Heart right ventricle (tissue), 16 donors: ENCODE measurements around the gene LHPP. TPM values are rescaled to one million over a fixed set of nuclear protein-coding genes. Genes with fewer than 3 reads are reported as not detected.
"Not testable (repeated sequence)": the region's sequence is repeated elsewhere in the genome, so short reads cannot be mapped to it uniquely, and the experiment has no call there.

Experiments used
- ATAC-seq, 8 donors: fragments of 200-7000 bp; cut with Tn5 transposase; one replicate each; pipeline ENCODE4 v1.9.1; 2020; ENCODE audit warnings: mild to moderate bottlenecking in 8 of 8, moderate library complexity in 8 of 8, moderate number of reproducible peaks in 1 of 8
- DNase-seq, 2 donors: peaks; one replicate each; pipeline ENCODE4 v3.0.0-alpha.2; 2020
- H3K27ac ChIP-seq, 10 donors: fragments of 200-600 bp; sonication (generic) in 2 of 10; one replicate each; pipeline versions ENCODE4 v1.5.0 to v1.8.0; 2020 to 2022; ENCODE audit warnings: mild to moderate bottlenecking in 3 of 10
- H3K27me3 ChIP-seq, 7 donors: fragments of 200-600 bp; one replicate each; pipeline ENCODE4 v1.8.0; 2021 to 2022; ENCODE audit warnings: mild to moderate bottlenecking in 2 of 7
- H3K36me3 ChIP-seq, 9 donors: fragments of 200-600 bp; sonication (generic) in 1 of 9; one replicate each; pipeline versions ENCODE4 v1.5.0 to v1.8.0; 2020 to 2022; ENCODE audit warnings: mild to moderate bottlenecking in 2 of 9
- H3K4me1 ChIP-seq, 9 donors: fragments of 200-600 bp; sonication (generic) in 1 of 9; one replicate each; pipeline versions ENCODE4 v1.5.0 to v1.8.0; 2020 to 2022; ENCODE audit warnings: mild to moderate bottlenecking in 4 of 9
- H3K4me3 ChIP-seq, 10 donors: fragments of 200-600 bp; sonication (generic) in 2 of 10; one replicate each; pipeline versions ENCODE4 v1.5.0 to v1.8.0; 2020 to 2022; ENCODE audit warnings: mild to moderate bottlenecking in 7 of 10, moderate library complexity in 2 of 10
- H3K9me3 ChIP-seq, 11 donors: fragments of 200-600 bp in 10 of 11; sonication (generic) in 2 of 11; one replicate each; pipeline versions ENCODE4 v1.5.0 to v1.8.0; 2013 to 2022; ENCODE audit warnings: mild to moderate bottlenecking in 2 of 11, control low read depth in 1 of 11, moderate library complexity in 1 of 11
- WGBS, 2 donors: extraction: QIAGEN DNeasy Blood & Tissue Kit; methylation state at CpG; one replicate each; pipeline ENCODE4 v1.1.7; 2013; ENCODE audit warnings: inconsistent platforms in 1 of 2; 5-methylcytosine and 5-hydroxymethylcytosine counted together
- intact Hi-C, 10 donors: fragments of 100-400 bp; cut with DNase I; formaldehyde crosslinking; loops; one replicate each; pipeline versions ENCODE4 v1.11.1 to v1.14.2; 2022
- polyA plus RNA-seq, 2 donors: library from polyadenylated mRNA; stranded (reverse); fragments of 200-250 nt; gene quantifications; one replicate each; pipeline ENCODE4 v1.2.3, GENCODE V29; 2013
- total RNA-seq, 10 donors: library from RNA; stranded (reverse); fragmentation: NEBNext Ultra II Directional in 3 of 10; extraction: Animal tissue kit (Norgen Biotek cat#: 25700) in 3 of 10; gene quantifications; one replicate each; pipeline versions ENCODE4 v1.2.1 to v1.2.4, GENCODE V29; 2021 to 2023
- TF ChIP-seq, protein P1 (sequence below), 9 donors: fragments of 200-600 bp; sonication (generic) in 2 of 9; IDR thresholded peaks; one replicate each; pipeline versions ENCODE4 v1.5.0 to v1.8.0; 2021 to 2022; ENCODE audit warnings: antibody characterized with exemption in 9 of 9, mild to moderate bottlenecking in 5 of 9, moderate library complexity in 1 of 9
- donor health status: Arrhythmogenic right ventricular cardiomyopathy.
- donor health status: ischemic (EF 13 %, LVEDD 7.1; RV severe dilation, severe dysfunction).
- donor health status: healthy with polysubstance abuse.
- donor health status: DM: no; HTN: yes; CAD: no.
- donor health status: DM: no; HTN: no; CAD: no.
- donor health status: ischemic (EF 25% LVEDD 6.9; RV normal size, moderate dysfunction).
- donor health status: ischemic (EF 25% LVEDD 5.7; RV mildly dilated, moderate dysfunction).
- donor health status: healthy.
- donor health status: DM: yes; HTN: yes; CAD: no.
- donor health status: Ischemic cardiomyopathy.
- donor health status: ischemic (EF 35%, LVEDD 5.7; RV mildly dilated, moderate dysfunction).
- donor health status: nonischemic (EF 11% LVEDD 7.7; RV severe dilation, severe dysfunction).
- donor health status: DM: yes; HTN: yes; CAD: no.
- donor health status: PGD.
- donor health status: ischemic (EF 29% LVEDD 5.4; RV normal size, mild dysfunction).
- donor health status: nonischemic (EF 23%, LVEDD 6.1; RV moderate dilation, normal function).

Gene LHPP
- total and polyA plus RNA-seq, 12 donors = 4.2 to 20.5 (median 11.7) TPM

DNA sequence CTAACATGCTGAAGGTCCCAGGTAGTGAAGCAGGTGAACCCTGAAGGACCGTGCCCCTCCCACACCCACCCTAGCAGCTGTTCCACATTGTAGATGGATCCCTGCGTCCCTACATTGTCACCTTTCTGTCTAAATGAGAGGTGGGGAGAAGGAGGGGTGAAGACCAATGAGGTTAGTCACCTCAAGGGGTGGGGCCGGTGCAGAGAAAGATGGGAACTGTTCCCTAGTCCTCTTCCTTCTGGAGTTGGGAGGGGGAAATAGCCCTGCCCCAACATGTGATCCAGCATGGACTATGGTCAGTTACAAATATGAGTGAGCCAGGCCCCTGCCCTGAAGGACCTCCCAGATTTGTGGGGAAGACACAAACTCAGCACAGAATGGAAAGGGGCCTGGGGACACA, 124.5 kb downstream of the LHPP start:
- Histone ChIP-seq H3K4me3 (no peak overlapping the region), H3K4me1 (peaks cover 0 to 19% (median 15%) of the 10 kb centered on the region in 9 donors), H3K27me3 (no peaks in the 10 kb centered on the region), H3K27ac (no peak overlapping the region), H3K36me3 (no peaks in the 10 kb centered on the region), H3K9me3 (peaks cover 0 to under 1% (median 0%) of the 10 kb centered on the region in 11 donors)
- DNase-seq (no peak), ATAC-seq (no peak)
- intact Hi-C loops = no loop called here
- 96 to 100% methylated on average over 3 of the region's 3 CpGs for whole genome bisulfite sequencing, 2 donors
- TF ChIP-seq, protein P1, sequence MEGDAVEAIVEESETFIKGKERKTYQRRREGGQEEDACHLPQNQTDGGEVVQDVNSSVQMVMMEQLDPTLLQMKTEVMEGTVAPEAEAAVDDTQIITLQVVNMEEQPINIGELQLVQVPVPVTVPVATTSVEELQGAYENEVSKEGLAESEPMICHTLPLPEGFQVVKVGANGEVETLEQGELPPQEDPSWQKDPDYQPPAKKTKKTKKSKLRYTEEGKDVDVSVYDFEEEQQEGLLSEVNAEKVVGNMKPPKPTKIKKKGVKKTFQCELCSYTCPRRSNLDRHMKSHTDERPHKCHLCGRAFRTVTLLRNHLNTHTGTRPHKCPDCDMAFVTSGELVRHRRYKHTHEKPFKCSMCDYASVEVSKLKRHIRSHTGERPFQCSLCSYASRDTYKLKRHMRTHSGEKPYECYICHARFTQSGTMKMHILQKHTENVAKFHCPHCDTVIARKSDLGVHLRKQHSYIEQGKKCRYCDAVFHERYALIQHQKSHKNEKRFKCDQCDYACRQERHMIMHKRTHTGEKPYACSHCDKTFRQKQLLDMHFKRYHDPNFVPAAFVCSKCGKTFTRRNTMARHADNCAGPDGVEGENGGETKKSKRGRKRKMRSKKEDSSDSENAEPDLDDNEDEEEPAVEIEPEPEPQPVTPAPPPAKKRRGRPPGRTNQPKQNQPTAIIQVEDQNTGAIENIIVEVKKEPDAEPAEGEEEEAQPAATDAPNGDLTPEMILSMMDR (IDR thresholded peaks at IDR 0.05) = no peak

DNA sequence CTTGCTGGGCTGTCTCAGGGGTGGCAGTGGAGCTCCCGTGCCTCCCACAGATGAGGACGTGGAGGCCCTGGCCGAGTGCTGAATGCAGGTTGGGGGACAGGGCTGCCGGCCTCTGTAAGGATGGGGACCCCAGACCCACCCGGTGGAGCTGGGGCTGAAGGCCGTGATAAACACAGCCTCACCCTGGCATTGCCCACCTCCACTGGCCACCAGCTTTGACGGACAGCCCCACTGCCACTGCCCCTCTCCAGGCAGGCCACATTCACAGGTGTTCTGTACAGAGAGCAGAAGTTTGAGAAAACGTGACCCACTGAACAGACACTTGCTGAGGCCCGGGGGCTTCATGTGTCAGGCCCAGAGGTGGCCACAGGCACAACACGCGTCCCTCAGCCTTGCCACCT, 126.2 kb downstream of the LHPP start:
- Histone ChIP-seq H3K27me3 (no peaks in the 10 kb centered on the region), H3K9me3 (peaks cover 0 to 10% (median 0%) of the 10 kb centered on the region in 11 donors), H3K4me3 (no peak overlapping the region), H3K36me3 (no peaks in the 10 kb centered on the region), H3K4me1 (peaks cover 0 to 19% (median 15%) of the 10 kb centered on the region in 9 donors), H3K27ac (no peak overlapping the region)
- DNase-seq (no peak), ATAC-seq (no peak)
- 97 to 98% methylated on average over 11 of the region's 11 CpGs for WGBS, 2 donors
- TF ChIP-seq, protein P1 (IDR thresholded peaks at IDR 0.05) = no peak
- intact Hi-C loops = no loop called here

DNA sequence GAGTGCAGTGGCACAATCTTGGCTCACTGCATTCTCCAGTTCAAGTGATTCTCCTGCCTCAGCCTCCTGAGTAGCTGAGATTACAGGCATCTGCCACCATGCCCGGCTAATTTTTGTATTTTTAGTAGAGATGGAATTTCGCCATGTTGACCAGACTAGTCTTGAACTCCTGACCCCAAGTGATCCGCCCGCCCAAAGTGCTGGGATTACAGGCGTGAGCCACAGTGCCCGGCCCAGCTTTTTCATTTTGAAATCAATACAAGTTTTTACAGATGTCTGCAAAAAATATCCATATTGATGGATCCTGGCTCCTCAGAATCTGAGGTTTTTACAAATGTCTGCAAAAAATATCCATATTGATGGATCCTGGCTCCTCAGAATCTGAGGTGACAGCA, 126.7 kb downstream of the LHPP start:
- WGBS, 2 donors = 84 to 94% methylated on average over 6 of the region's 6 CpGs
- Histone ChIP-seq H3K27ac (peak overlapping the region in 4 of 10 donors; percentile 30 to 57 (median 44)), H3K4me1 (peaks cover 0 to 19% (median 15%) of the 10 kb centered on the region in 9 donors)
- H3K36me3 ChIP-seq, DNase-seq, intact Hi-C loops, H3K4me3 ChIP-seq, H3K9me3 ChIP-seq, H3K27me3 ChIP-seq, ATAC-seq: not testable (repeated sequence)

DNA sequence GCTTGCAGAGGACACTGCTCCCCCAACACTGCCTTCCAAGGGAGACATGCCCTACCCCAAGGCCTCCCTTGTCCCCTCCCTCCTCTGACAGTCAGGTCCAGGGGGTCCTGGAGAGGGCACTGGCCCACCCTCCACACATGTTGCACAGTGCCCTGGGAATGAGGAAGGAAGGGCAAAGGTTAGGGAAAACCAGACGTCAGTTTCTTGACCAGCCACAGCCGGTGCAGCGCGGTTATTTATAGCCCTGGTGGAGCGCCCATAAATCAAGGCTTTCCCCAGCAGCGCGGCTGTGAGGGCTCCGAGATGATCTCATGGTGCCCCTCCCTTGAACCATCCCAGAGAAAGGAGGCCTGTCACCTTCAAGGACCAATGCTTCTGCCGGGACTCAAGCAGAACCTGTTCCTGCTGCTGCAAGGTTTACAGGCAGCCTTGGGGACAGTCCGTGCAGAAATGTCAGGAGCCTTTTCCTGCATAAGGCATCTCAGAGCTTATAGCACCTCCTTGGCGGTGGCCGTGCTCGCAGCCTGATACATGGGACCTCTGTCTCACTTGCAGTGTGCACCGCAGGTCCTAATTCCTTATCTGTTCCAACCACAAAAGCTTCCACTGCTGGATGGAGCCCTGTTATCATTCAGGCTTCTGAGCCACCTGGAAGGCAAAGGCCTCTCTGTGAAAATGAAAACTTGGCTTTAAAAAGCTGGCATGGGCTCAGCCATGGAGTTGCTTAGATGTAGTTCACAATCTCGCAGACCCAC, 127.3 kb downstream of the LHPP start:
- intact Hi-C loops = no loop called here
- H3K4me1 ChIP-seq = peaks cover 0 to 19% (median 15%) of the 10 kb centered on the region in 9 donors
- H3K9me3 ChIP-seq = peaks cover 0 to 10% (median 0%) of the 10 kb centered on the region in 11 donors
- 28 to 33% methylated on average over 15 of the region's 15 CpGs for WGBS, 2 donors
- no peaks in the 10 kb centered on the region for H3K27me3 ChIP-seq
- DNase-seq (peak; percentile 49 to 68), ATAC-seq (peak; percentile 66 to 94 (median 86))
- TF ChIP-seq, protein P1 (IDR thresholded peaks at IDR 0.05) = no peak
- peak overlapping the region in 4 of 10 donors; percentile 30 to 57 (median 44) for H3K27ac ChIP-seq
- no peak overlapping the region for H3K4me3 ChIP-seq
- no peaks in the 10 kb centered on the region for H3K36me3 ChIP-seq
